Stomach (tissue), 4 donors: ENCODE measurements around the gene UBA52.

ENCODE experiments used
- EP300 ChIP-seq: sonication (generic); formaldehyde crosslinking; IDR thresholded peaks from one replicate; pipeline ENCODE4 v1.6.1; 2017; ENCODE audit warnings: antibody characterized with exemption
- POLR2A ChIP-seq, 4 donors: fragments of 450-650 bp; IDR thresholded peaks; one replicate each; pipeline ENCODE4 v1.6.1; 2016; ENCODE audit warnings: antibody characterized with exemption in 4 of 4, control low read depth in 2 of 4, mild to moderate bottlenecking in 1 of 4, moderate library complexity in 1 of 4
- POLR2AphosphoS5 ChIP-seq, 3 donors: sonication (generic); formaldehyde crosslinking; IDR thresholded peaks; one replicate each; pipeline ENCODE4 v1.6.1; 2016; ENCODE audit warnings: antibody characterized with exemption in 3 of 3
- TF ChIP-seq, protein P1 (sequence below), 7 experiments: fragments of 450-650 bp in 4 of 7; fragments of 200-600 bp in 3 of 7; sonication (generic) in 3 of 7; IDR thresholded peaks; one replicate each; pipeline ENCODE4 v1.5.1; 2016 to 2019; ENCODE audit warnings: antibody characterized with exemption in 7 of 7, control low read depth in 2 of 7, mild to moderate bottlenecking in 1 of 7

- TF ChIP-seq, protein P1, sequence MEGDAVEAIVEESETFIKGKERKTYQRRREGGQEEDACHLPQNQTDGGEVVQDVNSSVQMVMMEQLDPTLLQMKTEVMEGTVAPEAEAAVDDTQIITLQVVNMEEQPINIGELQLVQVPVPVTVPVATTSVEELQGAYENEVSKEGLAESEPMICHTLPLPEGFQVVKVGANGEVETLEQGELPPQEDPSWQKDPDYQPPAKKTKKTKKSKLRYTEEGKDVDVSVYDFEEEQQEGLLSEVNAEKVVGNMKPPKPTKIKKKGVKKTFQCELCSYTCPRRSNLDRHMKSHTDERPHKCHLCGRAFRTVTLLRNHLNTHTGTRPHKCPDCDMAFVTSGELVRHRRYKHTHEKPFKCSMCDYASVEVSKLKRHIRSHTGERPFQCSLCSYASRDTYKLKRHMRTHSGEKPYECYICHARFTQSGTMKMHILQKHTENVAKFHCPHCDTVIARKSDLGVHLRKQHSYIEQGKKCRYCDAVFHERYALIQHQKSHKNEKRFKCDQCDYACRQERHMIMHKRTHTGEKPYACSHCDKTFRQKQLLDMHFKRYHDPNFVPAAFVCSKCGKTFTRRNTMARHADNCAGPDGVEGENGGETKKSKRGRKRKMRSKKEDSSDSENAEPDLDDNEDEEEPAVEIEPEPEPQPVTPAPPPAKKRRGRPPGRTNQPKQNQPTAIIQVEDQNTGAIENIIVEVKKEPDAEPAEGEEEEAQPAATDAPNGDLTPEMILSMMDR (IDR thresholded peaks at IDR 0.05) = no peak
- TF ChIP-seq POLR2A (IDR thresholded peaks at IDR 0.05) = no peak
- no peak for TF ChIP-seq POLR2AphosphoS5 (IDR thresholded peaks at IDR 0.05)
- no peak for TF ChIP-seq EP300
Measured at GRCh38 chr19:18531485-18531884, 40.2 kb upstream of the UBA52 start.
